Transverse colon (tissue), 4 donors: ENCODE measurements around the gene GAPVD1.

Experiments used
- POLR2A ChIP-seq: fragments of 450-650 bp; IDR thresholded peaks from one replicate; pipeline ENCODE4 v1.6.1; 2016; ENCODE audit warnings: antibody characterized with exemption, mild to moderate bottlenecking, moderate library complexity
- POLR2AphosphoS5 ChIP-seq, 3 donors: sonication (generic); formaldehyde crosslinking; IDR thresholded peaks; one replicate each; pipeline ENCODE4 v1.6.1; 2016; ENCODE audit warnings: antibody characterized with exemption in 3 of 3
- TF ChIP-seq, protein P1 (sequence below), 5 experiments: fragments of 200-600 bp in 3 of 5; fragments of 450-650 bp in 2 of 5; sonication (generic) in 3 of 5; IDR thresholded peaks; 1 replicate in 2 of 5; 2 replicates in 3 of 5; pipeline ENCODE4 v1.5.1; 2016 to 2017; ENCODE audit warnings: antibody characterized with exemption in 5 of 5, inconsistent platforms in 3 of 5, mild to moderate bottlenecking in 2 of 5, moderate library complexity in 1 of 5

DNA sequence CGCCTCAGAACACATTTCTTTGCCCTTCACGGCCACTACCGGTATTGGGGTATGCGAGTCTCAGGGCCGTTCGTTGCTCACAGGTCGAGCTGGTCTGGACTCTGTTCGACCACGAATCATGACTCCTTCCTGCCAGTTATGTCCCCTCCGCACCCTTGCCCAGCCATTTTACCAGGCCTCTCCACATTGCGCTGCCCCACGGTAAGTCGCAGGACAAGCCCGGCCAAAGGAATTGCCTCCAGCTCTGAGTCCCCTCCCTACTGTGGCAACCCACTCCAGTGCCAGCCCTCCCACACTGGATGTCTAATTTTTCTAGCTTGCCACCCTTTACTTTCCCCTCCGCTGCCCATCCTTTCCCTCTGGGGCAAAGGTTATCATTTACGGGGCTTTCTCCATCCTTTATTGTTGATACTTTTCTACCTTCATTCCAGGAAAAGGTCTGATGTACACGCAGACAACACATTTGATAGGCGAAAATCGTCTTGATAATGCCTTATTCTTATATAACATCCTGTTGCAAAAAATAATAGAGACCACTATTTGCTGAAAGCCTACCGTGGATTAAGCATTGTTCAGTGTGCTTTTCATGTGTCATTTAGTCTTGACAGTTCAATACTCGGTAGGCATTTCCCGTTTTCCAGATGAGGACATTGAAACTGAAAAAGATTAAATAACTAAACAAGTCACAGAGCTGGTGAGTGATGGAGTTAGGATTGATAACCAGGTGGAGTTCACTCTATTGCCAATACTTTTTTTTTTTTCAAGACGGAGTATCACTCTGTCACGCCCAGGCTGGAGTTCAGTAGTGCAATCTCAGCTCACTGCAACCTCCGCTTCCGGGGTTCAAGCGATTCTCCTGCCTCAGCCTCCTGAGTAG lies 19.5 kb upstream of the GAPVD1 start:
- TF ChIP-seq, protein P1, sequence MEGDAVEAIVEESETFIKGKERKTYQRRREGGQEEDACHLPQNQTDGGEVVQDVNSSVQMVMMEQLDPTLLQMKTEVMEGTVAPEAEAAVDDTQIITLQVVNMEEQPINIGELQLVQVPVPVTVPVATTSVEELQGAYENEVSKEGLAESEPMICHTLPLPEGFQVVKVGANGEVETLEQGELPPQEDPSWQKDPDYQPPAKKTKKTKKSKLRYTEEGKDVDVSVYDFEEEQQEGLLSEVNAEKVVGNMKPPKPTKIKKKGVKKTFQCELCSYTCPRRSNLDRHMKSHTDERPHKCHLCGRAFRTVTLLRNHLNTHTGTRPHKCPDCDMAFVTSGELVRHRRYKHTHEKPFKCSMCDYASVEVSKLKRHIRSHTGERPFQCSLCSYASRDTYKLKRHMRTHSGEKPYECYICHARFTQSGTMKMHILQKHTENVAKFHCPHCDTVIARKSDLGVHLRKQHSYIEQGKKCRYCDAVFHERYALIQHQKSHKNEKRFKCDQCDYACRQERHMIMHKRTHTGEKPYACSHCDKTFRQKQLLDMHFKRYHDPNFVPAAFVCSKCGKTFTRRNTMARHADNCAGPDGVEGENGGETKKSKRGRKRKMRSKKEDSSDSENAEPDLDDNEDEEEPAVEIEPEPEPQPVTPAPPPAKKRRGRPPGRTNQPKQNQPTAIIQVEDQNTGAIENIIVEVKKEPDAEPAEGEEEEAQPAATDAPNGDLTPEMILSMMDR (IDR thresholded peaks at IDR 0.05) = no peak
- TF ChIP-seq POLR2A (no peak), POLR2AphosphoS5 (IDR thresholded peaks at IDR 0.05) (no peak)
